Measurements from ENCODE around the gene NEURL1.

DNA sequence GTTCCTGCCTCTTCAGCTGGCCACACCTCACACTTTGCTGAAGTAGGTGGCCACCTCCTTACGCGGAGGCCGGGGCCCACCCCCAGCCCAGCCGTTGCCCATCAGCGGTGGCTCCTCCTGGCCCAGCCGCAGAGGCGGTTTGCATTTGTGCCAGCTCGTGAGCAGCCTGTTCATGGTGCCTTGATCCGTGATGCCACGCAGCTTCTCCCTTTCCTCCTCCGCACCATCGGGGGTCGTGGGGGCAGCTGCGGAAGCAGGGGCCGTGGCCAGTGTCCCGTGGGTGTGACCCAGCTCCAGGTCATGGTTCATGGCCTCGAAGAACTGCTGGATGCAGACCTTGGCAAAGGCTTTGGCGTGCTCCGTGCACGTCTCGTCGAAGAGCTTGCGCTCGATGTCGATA lies 38.3 kb upstream of the NEURL1 start:
- TF ChIP-seq GATA3 (IDR thresholded peaks at IDR 0.05; ENCODE audit: low read depth, low read length) (no peak), GATA2 (IDR thresholded peaks at IDR 0.05; ENCODE audit: low read depth, low read length) (no peak)

Data from SH-SY5Y (cell line).